Lower leg skin (tissue), 3 donors: ENCODE measurements around the gene USB1.

ENCODE experiments used
- CTCF ChIP-seq, 3 donors: fragments of 450-650 bp; IDR thresholded peaks; one replicate each; pipeline ENCODE4 v1.5.1; 2016; ENCODE audit warnings: antibody characterized with exemption in 3 of 3, mild to moderate bottlenecking in 3 of 3, moderate library complexity in 2 of 3
- POLR2A ChIP-seq, 2 donors: fragments of 450-650 bp; IDR thresholded peaks; one replicate each; pipeline ENCODE4 v1.6.1; 2016 to 2017; ENCODE audit warnings: antibody characterized with exemption in 2 of 2, mild to moderate bottlenecking in 1 of 2, moderate library complexity in 1 of 2

DNA sequence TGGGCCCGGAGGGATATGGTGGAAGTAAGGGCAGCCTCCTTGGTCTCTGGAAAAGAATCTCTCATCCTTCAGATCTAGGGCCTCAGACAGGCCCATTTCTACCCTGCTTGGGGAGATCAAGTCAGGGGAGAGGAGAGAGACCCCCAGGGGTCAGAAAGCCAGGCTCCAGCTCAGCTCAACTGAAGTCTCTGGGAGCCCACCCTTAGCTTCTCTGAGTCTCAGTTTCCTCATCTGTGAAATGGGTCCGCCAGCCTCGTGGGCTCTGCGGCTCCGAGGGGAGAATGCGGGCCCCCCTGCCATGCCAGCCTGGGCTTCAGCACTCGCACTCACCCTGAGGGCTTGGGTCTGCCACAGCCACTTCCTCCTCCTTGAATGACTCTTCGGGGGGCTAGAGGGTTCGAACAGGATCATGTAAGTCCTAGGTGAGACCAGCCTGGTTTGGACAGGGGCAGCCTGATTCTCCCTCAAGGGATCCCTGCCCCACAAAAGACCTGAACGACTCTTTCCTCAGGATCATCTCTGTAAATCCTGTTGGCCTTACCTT is 37.0 kb upstream of the USB1 start:
- TF ChIP-seq POLR2A (IDR thresholded peaks at IDR 0.05) (no peak), CTCF (IDR thresholded peaks at IDR 0.05) (no peak)
